H1 (cell line): Measurements from ENCODE around the gene TBX6. TPM values are rescaled to one million over a fixed set of nuclear protein-coding genes. Genes with fewer than 3 reads are reported as not detected.
A peak's percentile ranks its signal among the peaks of the same experiment; 100 is the strongest.

Source experiments
- CTCF ChIA-PET: fragments of 300-600 bp; sonication (Branson Sonifier 250); formaldehyde crosslinking; loops from one replicate; lab custom pipeline; 2021; ENCODE audit not compliant: partially characterized antibody; lab: Charles Lee
- POLR2A ChIA-PET: fragments of 300-600 bp; sonication (Branson Sonifier 250); formaldehyde crosslinking; loops from one replicate; lab custom pipeline; 2021; ENCODE audit warnings: inconsistent platforms; ENCODE audit not compliant: partially characterized antibody; lab: Charles Lee
- DNase-seq, 2 experiments: peaks; one replicate each; pipeline versions ENCODE4 v3.0.0 to v3.0.0-alpha.2; 2010 to 2022; ENCODE audit warnings: low spot score in 2 of 2, low read depth in 1 of 2, mixed read lengths in 1 of 2
- FAIRE-seq: peaks from 2 replicates; lab custom pipeline; 2011; peaks lifted over from hg19 to GRCh38; lab: Jason Lieb, UNC
- H2AFZ ChIP-seq: 2 replicates; pipeline ENCODE4 v1.8.1; 2012; ENCODE audit warnings: low read length, inconsistent platforms
- H2AK5ac ChIP-seq: 2 replicates; pipeline ENCODE4 v1.6.1; 2013; ENCODE audit warnings: low read depth, low read length
- H2BK120ac ChIP-seq: replicated peaks from 2 replicates; pipeline ENCODE3; 2013; ENCODE audit warnings: low read depth, low read length, inconsistent platforms
- H2BK12ac ChIP-seq: 2 replicates; pipeline ENCODE4 v1.6.1; 2013; ENCODE audit warnings: low read depth, low read length
- H2BK15ac ChIP-seq: 2 replicates; pipeline ENCODE4 v1.6.1; 2013; ENCODE audit warnings: low read length
- H2BK20ac ChIP-seq: 2 replicates; pipeline ENCODE4 v1.6.1; 2013; ENCODE audit warnings: low read length
- H2BK5ac ChIP-seq: 2 replicates; pipeline ENCODE4 v1.6.1; 2013; ENCODE audit warnings: low read depth, low read length
- H3K14ac ChIP-seq: 2 replicates; pipeline ENCODE4 v1.6.1; 2013; ENCODE audit warnings: inconsistent platforms; ENCODE audit not compliant: insufficient read length
- H3K18ac ChIP-seq: 2 replicates; pipeline ENCODE4 v1.6.1; 2013; ENCODE audit warnings: low read length; ENCODE audit errors: extremely low read depth
- H3K23ac ChIP-seq: 2 replicates; pipeline ENCODE4 v1.6.1; 2013; ENCODE audit warnings: inconsistent platforms; ENCODE audit not compliant: insufficient read length
- H3K23me2 ChIP-seq: 2 replicates; pipeline ENCODE4 v1.6.1; 2013; ENCODE audit warnings: low read depth, low read length
- H3K27ac ChIP-seq: 2 replicates; pipeline ENCODE4 v1.6.1; 2011; ENCODE audit warnings: low read depth, low read length, inconsistent platforms
- H3K27me3 ChIP-seq, 4 experiments: replicated peaks in 1 of 4; 1 replicate in 1 of 4; 2 replicates in 3 of 4; pipeline versions ENCODE4 v1.6.1 to v1.8.1; 2011 to 2013; ENCODE audit warnings: low read length in 3 of 4, mild to moderate bottlenecking in 3 of 4, inconsistent platforms in 2 of 4, mixed read lengths in 2 of 4, moderate library complexity in 1 of 4; ENCODE audit not compliant: control insufficient read depth in 3 of 4, insufficient read depth in 3 of 4; ENCODE audit errors: extremely low read depth in 1 of 4
- H3K36me3 ChIP-seq, 4 experiments: 2 replicates each; pipeline versions ENCODE4 v1.6.1 to v1.8.1; 2011 to 2013; ENCODE audit warnings: mild to moderate bottlenecking in 4 of 4, low read length in 3 of 4, moderate library complexity in 2 of 4, control low read depth in 1 of 4, inconsistent platforms in 1 of 4; ENCODE audit not compliant: insufficient read depth in 4 of 4, control insufficient read depth in 2 of 4
- H3K4ac ChIP-seq: replicated peaks from 2 replicates; pipeline ENCODE3; 2013; ENCODE audit warnings: low read length, low read depth, mixed read lengths, inconsistent platforms; ENCODE audit not compliant: insufficient read length
- H3K4me1 ChIP-seq, 4 experiments: replicated peaks in 1 of 4; 1 replicate in 1 of 4; 2 replicates in 3 of 4; pipeline versions ENCODE4 v1.6.1 to v1.8.1; 2011 to 2013; ENCODE audit warnings: low read length in 3 of 4, inconsistent platforms in 2 of 4, mixed read lengths in 1 of 4; ENCODE audit not compliant: insufficient read depth in 4 of 4, control insufficient read depth in 3 of 4
- H3K4me2 ChIP-seq, 2 experiments: 2 replicates each; pipeline versions ENCODE4 v1.6.1 to v1.8.1; 2011 to 2013; ENCODE audit warnings: low read depth in 2 of 2, low read length in 2 of 2, control low read depth in 1 of 2, inconsistent platforms in 1 of 2, mild to moderate bottlenecking in 1 of 2; ENCODE audit not compliant: insufficient read depth in 1 of 2
- H3K4me3 ChIP-seq, 4 experiments: fragments of 200-600, 300-600 bp in 1 of 4; sonication (generic), shearing (Covaris generic), sonication (Bioruptor Twin) in 1 of 4; 2 replicates each; pipeline versions ENCODE4 v1.5.1 to v1.8.1; 2011 to 2016; ENCODE audit warnings: low read length in 4 of 4, low read depth in 3 of 4, control low read depth in 2 of 4, inconsistent platforms in 2 of 4, mild to moderate bottlenecking in 2 of 4, mixed read lengths in 1 of 4, moderate library complexity in 1 of 4; ENCODE audit not compliant: insufficient read depth in 2 of 4; ENCODE audit errors: extremely low read depth in 1 of 4
- H3K56ac ChIP-seq: replicated peaks from 2 replicates; pipeline ENCODE3; 2013; ENCODE audit warnings: low read depth, mild to moderate bottlenecking, mixed read lengths, low read length, inconsistent platforms; ENCODE audit not compliant: insufficient read length
- H3K79me1 ChIP-seq: 2 replicates; pipeline ENCODE4 v1.6.1; 2013; ENCODE audit warnings: low read depth, low read length, control low read depth
- H3K79me2 ChIP-seq, 2 experiments: 2 replicates each; pipeline versions ENCODE4 v1.6.1 to v1.8.1; 2012 to 2013; ENCODE audit warnings: low read length in 2 of 2, mild to moderate bottlenecking in 2 of 2, inconsistent platforms in 1 of 2; ENCODE audit not compliant: insufficient read depth in 2 of 2, control insufficient read depth in 1 of 2
- H3K9ac ChIP-seq, 4 experiments: replicated peaks in 1 of 4; 1 replicate in 1 of 4; 2 replicates in 3 of 4; pipeline versions ENCODE4 v1.6.1 to v1.8.1; 2011 to 2013; ENCODE audit warnings: low read depth in 3 of 4, low read length in 3 of 4, control low read depth in 2 of 4, mild to moderate bottlenecking in 2 of 4, moderate library complexity in 2 of 4, inconsistent platforms in 1 of 4; ENCODE audit errors: extremely low read depth in 1 of 4
- H3K9me3 ChIP-seq, 2 experiments: 2 replicates each; pipeline versions ENCODE4 v1.6.1 to v1.8.1; 2012 to 2013; ENCODE audit warnings: mild to moderate bottlenecking in 2 of 2, moderate library complexity in 2 of 2, control low read depth in 1 of 2, inconsistent platforms in 1 of 2, low read depth in 1 of 2, low read length in 1 of 2, mixed read lengths in 1 of 2; ENCODE audit not compliant: insufficient read depth in 2 of 2
- H4K20me1 ChIP-seq, 2 experiments: replicated peaks in 1 of 2; 2 replicates each; pipeline versions ENCODE3 to v1.8.1; 2011 to 2013; ENCODE audit warnings: inconsistent platforms in 2 of 2, low read length in 2 of 2, mild to moderate bottlenecking in 1 of 2; ENCODE audit not compliant: insufficient read depth in 2 of 2, control insufficient read depth in 1 of 2
- H4K5ac ChIP-seq: 2 replicates; pipeline ENCODE4 v1.6.1; 2013; ENCODE audit warnings: low read length, low read depth, mixed read lengths, inconsistent platforms; ENCODE audit not compliant: insufficient read length
- H4K8ac ChIP-seq: 2 replicates; pipeline ENCODE4 v1.8.0; 2013; ENCODE audit warnings: mild to moderate bottlenecking, moderate library complexity, low read length, inconsistent platforms; ENCODE audit not compliant: insufficient read depth; ENCODE audit errors: extremely low read depth
- H4K91ac ChIP-seq: replicated peaks from 2 replicates; pipeline ENCODE3; 2013; ENCODE audit warnings: low read length, mixed read lengths, inconsistent platforms; ENCODE audit not compliant: insufficient read length
- EZH2 ChIP-seq: fragments of 200-600 bp; sonication (generic); IDR thresholded peaks from 2 replicates; pipeline ENCODE4 v1.7.1; 2012; ENCODE audit warnings: low read depth, mild to moderate bottlenecking, moderate library complexity, low read length, inconsistent platforms; ENCODE audit not compliant: severe bottlenecking
- GTF2F1 ChIP-seq: IDR thresholded peaks from 2 replicates; pipeline ENCODE4 v1.6.1; 2012; ENCODE audit warnings: low read depth, low read length, improper control_type of control experiment, borderline replicate concordance
- NRF1 ChIP-seq: IDR thresholded peaks from 2 replicates; pipeline ENCODE4 v1.6.1; 2011; ENCODE audit warnings: mild to moderate bottlenecking, low read depth, low read length, improper control_type of control experiment
- POLR2A ChIP-seq, 2 experiments: IDR thresholded peaks; 1 replicate in 1 of 2; 2 replicates in 1 of 2; pipeline ENCODE4 v1.6.1; 2011; ENCODE audit warnings: low read depth in 2 of 2, low read length in 2 of 2, mild to moderate bottlenecking in 2 of 2; ENCODE audit errors: control extremely low read depth in 1 of 2
- RNF2 ChIP-seq: fragments of 200-900, 300-1000 bp; sonication (generic); IDR thresholded peaks from 2 replicates; pipeline ENCODE4 v1.7.1; 2016; ENCODE audit warnings: borderline replicate concordance, low read depth, mild to moderate bottlenecking, antibody characterized with exemption, low read length; ENCODE audit not compliant: poor library complexity, severe bottlenecking; ENCODE audit errors: missing control alignments
- SRF ChIP-seq: IDR thresholded peaks from 2 replicates; pipeline ENCODE4 v1.6.1; 2011; ENCODE audit warnings: mild to moderate bottlenecking, low read depth, low read length, moderate library complexity
- TAF1 ChIP-seq: IDR thresholded peaks from 2 replicates; pipeline ENCODE4 v1.6.1; 2011; ENCODE audit warnings: mild to moderate bottlenecking, low read depth, low read length
- WGBS, 2 experiments: shearing (Covaris generic) in 1 of 2; methylation state at CpG; one replicate each; pipeline versions ENCODE4 v1.1.6 to v1.1.7; 2013 to 2015; ENCODE audit warnings: low lambda C conversion rate in 2 of 2, mixed read lengths in 2 of 2, inconsistent platforms in 1 of 2, low coverage in 1 of 2, missing lambda C conversion rate in 1 of 2; ENCODE audit not compliant: insufficient replicate concordance in 2 of 2, insufficient coverage in 1 of 2, insufficient read length in 1 of 2; ENCODE audit errors: extremely low coverage in 1 of 2, missing lambda C conversion rate in 1 of 2; 5-methylcytosine and 5-hydroxymethylcytosine counted together
- polyA plus RNA-seq, 7 experiments: library from polyadenylated mRNA; depleted of rRNA in 3 of 7; stranded (reverse) in 5 of 7; unstranded in 2 of 7; fragments of >200 nt in 5 of 7; fragments of 200-250 nt in 2 of 7; gene quantifications; 1 replicate in 5 of 7; 2 replicates in 1 of 7; 4 replicates in 1 of 7; pipeline versions ENCODE4 v1.2.1 to v1.2.3, GENCODE V29; 2011 to 2013; ENCODE audit warnings: missing spikeins in 2 of 7, mixed read lengths in 2 of 7
- total RNA-seq: library from RNA; stranded (reverse); fragmentation: NEBNext Ultra II Directional; extraction: Animal tissue kit (Norgen Biotek cat#: 25700); gene quantifications from 2 replicates; pipeline ENCODE4 v1.2.1, GENCODE V29; 2021

The TBX6 gene
- total and polyA plus RNA-seq, 2 of the 8 experiments (the other 6 are each of a cell fraction or from before 2014, with no cell fraction given): 2.2 to 2.8 TPM

DNA sequence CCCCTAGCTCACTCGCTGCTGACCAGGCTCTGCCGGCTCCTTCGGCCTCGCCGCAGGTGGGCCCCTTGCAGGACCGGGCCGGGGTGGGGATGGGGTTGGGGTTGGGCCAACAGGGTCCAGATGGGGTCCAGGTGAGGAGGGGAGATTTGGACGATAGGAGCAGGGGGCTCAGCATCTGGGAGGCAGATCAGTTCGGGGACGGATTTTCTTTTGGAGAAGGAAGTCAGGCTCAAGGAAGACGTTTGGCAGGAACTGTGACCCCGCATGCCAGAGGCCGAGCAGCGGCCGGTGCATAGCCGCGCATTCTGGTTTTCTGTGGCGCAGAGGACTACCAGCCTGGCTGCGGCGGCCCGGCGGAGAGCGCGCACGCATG is 27.0 kb downstream of the TBX6 start:
- H3K79me2 ChIP-seq: peaks cover 15 to 30% of the 10 kb centered on the region in 2 experiments
- FAIRE-seq (no peak), DNase-seq (no peak)
- no peak overlapping the region for H2BK15ac ChIP-seq
- H3K27me3 ChIP-seq: no peaks in the 10 kb centered on the region
- H3K23me2 ChIP-seq: peaks cover 18% of the 10 kb centered on the region
- H2BK20ac ChIP-seq: no peak overlapping the region
- peak overlapping the region; percentile 73 to 81 for H3K4me2 ChIP-seq
- peaks cover 9% of the 10 kb centered on the region; the same call in 1 of the 2 replicates for H3K79me1 ChIP-seq
- H2AK5ac ChIP-seq: no peak overlapping the region
- WGBS, 2 experiments: 0% methylated on average over 10 of the region's 25 CpGs; no CpG with 5 or more reads in 1 of the 2 experiments
- POLR2A ChIA-PET: interaction anchor here (0.7 to 21.2 kb wide), 17 partner anchors 10 to 355 kb away, joined by 3 to 353 read pairs (median 5); partner anchors contain the start of genes CD2BP2, PPP4C, TAOK2 and TBX6
- H3K4me3 ChIP-seq: peak overlapping the region; percentile 71 to 92 (median 88)
- peak overlapping the region; percentile 91 for H2BK120ac ChIP-seq
- H3K23ac ChIP-seq: no peak overlapping the region
- peak overlapping the region; percentile 59 to 77 (median 74) for H3K9ac ChIP-seq
- peak overlapping the region; percentile 80 for H3K4ac ChIP-seq
- H3K27ac ChIP-seq: peak overlapping the region; percentile 84
- no peak overlapping the region for H3K14ac ChIP-seq
- H3K4me1 ChIP-seq: peaks cover 6 to 27% (median 15%) of the 10 kb centered on the region in 4 experiments
- 0 out of 2 replicates have a peak overlapping the region, but pooled peaks have one; percentile 92 for H2BK12ac ChIP-seq
- H4K5ac ChIP-seq: peak overlapping the region; percentile 100
- H2BK5ac ChIP-seq: peak overlapping the region; percentile 100
- peaks cover 10 to 31% of the 10 kb centered on the region in 2 experiments for H4K20me1 ChIP-seq
- peak overlapping the region; percentile 96 for H3K56ac ChIP-seq
- no peaks in the 10 kb centered on the region for H3K9me3 ChIP-seq
- CTCF ChIA-PET: interaction anchor here (0.6 to 7.3 kb wide), 5 partner anchors 7 to 28 kb away, joined by 3 to 51 read pairs (median 3); partner anchors contain the start of gene TBX6
- H2AFZ ChIP-seq: no peak overlapping the region
- H4K91ac ChIP-seq: peak overlapping the region; percentile 73
- TF ChIP-seq RNF2: no peak
- no peak for TF ChIP-seq GTF2F1
- TF ChIP-seq TAF1: peak; percentile 53; the same call in 1 of the 2 replicates
- TF ChIP-seq POLR2A (IDR thresholded peaks at IDR 0.05; ENCODE audit: control extremely low read depth in 1 of 2, low read depth in 2 of 2, low read length in 2 of 2): no peak; a peak in 1 of 3 replicates
- peak; percentile 81; the same call in 1 of the 2 replicates for TF ChIP-seq NRF1
- no peak for TF ChIP-seq SRF
- no peak for TF ChIP-seq EZH2
- H4K8ac ChIP-seq: peak overlapping the region; percentile 45
- peaks cover 12 to 27% (median 26%) of the 10 kb centered on the region in 4 experiments for H3K36me3 ChIP-seq
- peak overlapping the region; percentile 100 for H3K18ac ChIP-seq
